ENCODE data around the gene RNASE8. TPM values are rescaled to one million over a fixed set of nuclear protein-coding genes. Genes with fewer than 3 reads are reported as not detected.

The RNASE8 gene
- total RNA-seq, 1 experiment from 2014 or later = not detected

DNA sequence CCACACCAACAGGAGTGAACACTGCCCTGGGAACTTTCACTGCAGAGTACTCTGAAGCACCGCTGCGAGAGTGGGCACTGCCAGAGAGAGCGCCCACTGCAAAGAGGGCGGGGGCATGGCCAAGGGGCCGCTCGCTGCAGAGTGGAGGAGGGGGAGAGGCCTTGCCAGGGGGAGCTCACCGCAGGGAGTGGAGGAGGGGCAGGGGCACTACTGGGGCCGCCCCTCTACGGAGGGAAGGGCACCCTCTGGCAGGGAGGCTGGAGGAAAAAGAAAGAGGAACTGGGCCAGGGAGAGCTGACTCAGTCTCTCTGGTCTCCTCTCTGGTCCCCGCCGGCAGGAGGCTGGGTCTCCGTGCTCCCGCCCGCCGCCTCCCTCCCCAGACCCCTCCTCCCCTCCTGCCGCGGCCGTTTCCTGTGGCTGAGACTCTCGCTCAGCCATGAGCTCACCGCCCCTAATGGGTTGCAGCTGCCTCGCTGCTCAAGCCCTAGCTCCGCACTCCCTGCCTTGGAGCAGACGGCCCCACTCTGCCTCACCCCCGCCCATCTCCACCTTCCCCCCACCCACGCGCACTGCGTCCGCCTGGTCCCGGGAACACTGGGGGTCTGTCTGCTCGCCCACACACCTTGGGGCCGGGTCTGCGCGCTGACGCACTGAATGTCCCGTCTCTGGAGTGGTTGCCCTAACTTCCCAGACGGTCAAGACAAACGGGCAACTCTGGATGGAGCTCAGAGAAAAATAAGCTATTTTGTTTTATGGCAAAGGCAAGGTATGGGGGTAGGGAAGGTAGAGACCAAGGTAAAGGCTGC, 13.8 kb downstream of the RNASE8 start:
- peaks cover 44% of the 10 kb centered on the region for H3K27me3 ChIP-seq (ENCODE audit: low read length)
- H3K4me3 ChIP-seq (ENCODE audit: low read length) = peak overlapping the region; percentile 72
- DNase-seq (peak; percentile 11), ATAC-seq (peak; percentile 5)
- intact Hi-C loops (cut with micrococcal nuclease) = no loop called here
- H4K20me1 ChIP-seq (ENCODE audit: low read length) = no peaks in the 10 kb centered on the region
- peak overlapping the region; percentile 93 for H3K4me2 ChIP-seq (ENCODE audit: low read length)
- CTCF ChIA-PET = interaction anchor here (0.7 kb wide), 1 partner anchor 21 kb away, joined by 3 read pairs; no protein-coding TSS in a partner anchor
- no peaks in the 10 kb centered on the region for H3K9me3 ChIP-seq (ENCODE audit: low read length)
- no peak overlapping the region for H3K9ac ChIP-seq (ENCODE audit: low read length)
- TF ChIP-seq EZH2 (IDR thresholded peaks at IDR 0.05; ENCODE audit: low read length, unreplicated experiment) = no peak
- TF ChIP-seq, protein P1, sequence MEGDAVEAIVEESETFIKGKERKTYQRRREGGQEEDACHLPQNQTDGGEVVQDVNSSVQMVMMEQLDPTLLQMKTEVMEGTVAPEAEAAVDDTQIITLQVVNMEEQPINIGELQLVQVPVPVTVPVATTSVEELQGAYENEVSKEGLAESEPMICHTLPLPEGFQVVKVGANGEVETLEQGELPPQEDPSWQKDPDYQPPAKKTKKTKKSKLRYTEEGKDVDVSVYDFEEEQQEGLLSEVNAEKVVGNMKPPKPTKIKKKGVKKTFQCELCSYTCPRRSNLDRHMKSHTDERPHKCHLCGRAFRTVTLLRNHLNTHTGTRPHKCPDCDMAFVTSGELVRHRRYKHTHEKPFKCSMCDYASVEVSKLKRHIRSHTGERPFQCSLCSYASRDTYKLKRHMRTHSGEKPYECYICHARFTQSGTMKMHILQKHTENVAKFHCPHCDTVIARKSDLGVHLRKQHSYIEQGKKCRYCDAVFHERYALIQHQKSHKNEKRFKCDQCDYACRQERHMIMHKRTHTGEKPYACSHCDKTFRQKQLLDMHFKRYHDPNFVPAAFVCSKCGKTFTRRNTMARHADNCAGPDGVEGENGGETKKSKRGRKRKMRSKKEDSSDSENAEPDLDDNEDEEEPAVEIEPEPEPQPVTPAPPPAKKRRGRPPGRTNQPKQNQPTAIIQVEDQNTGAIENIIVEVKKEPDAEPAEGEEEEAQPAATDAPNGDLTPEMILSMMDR (conservative IDR thresholded peaks at IDR 0.05; ENCODE audit: low read depth, low read length) = no peak
- TF ChIP-seq EZH2phosphoT487 (IDR thresholded peaks at IDR 0.05; ENCODE audit: borderline replicate concordance, low read length) = no peak
- peaks cover 6% of the 10 kb centered on the region; the same call in 1 of the 2 replicates for H3K4me1 ChIP-seq (ENCODE audit: insufficient read depth, low read length)
- no peaks in the 10 kb centered on the region for H3K79me2 ChIP-seq (ENCODE audit: low read length)
- H2AFZ ChIP-seq (ENCODE audit: low read length) = peak overlapping the region; percentile 41; the same call in 1 of the 2 replicates
- BruUV-seq (replicated peaks) = no TSS peak
- no peaks in the 10 kb centered on the region for H3F3A ChIP-seq (ENCODE audit: low read length, unreplicated experiment)
- H3K36me3 ChIP-seq (ENCODE audit: low read depth, low read length) = no peaks in the 10 kb centered on the region
- H3K27ac ChIP-seq (ENCODE audit: low read length) = no peak overlapping the region
- POLR2A ChIA-PET (ENCODE audit: unreplicated experiment) = interaction anchor here (0.6 kb wide), 1 partner anchor 15 kb away, joined by 11 read pairs; no protein-coding TSS in a partner anchor
- no peaks in the 10 kb centered on the region for H3K9me2 ChIP-seq (replicated peaks; ENCODE audit: low read length)

DNA sequence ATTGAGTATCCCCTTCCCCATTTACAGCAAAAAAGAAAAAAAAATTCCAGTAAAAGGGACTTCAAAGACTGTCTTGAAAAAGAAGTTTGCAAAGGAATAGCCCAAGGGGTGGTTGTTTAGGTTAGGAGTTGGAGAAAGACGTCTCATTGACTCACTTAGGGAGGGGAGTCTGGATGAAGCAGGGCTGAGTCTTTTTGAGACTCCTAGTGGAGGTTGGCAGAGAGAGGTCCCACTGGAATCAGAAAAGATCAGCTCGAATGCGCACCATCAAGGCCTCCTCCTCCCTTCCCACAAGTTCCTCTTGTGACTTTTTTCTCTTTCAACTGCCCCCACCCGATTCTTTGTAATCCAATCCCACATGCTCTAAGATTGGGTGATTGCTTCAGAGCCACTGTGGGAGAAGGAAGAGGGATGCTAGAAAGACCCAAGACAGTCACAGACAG, 14.4 kb downstream of the RNASE8 start:
- Histone ChIP-seq H2AFZ (ENCODE audit: low read length) (no peak overlapping the region), H3K27ac (ENCODE audit: low read length) (no peak overlapping the region), H3K4me2 (ENCODE audit: low read length) (peak overlapping the region; percentile 93; the same call in 1 of the 2 replicates), H3F3A (ENCODE audit: low read length, unreplicated experiment) (no peaks in the 10 kb centered on the region), H3K9me3 (ENCODE audit: low read length) (no peaks in the 10 kb centered on the region), H3K9me2 (replicated peaks; ENCODE audit: low read length) (no peaks in the 10 kb centered on the region), H3K4me1 (ENCODE audit: insufficient read depth, low read length) (peaks cover 6% of the 10 kb centered on the region; the same call in 1 of the 2 replicates), H3K9ac (ENCODE audit: low read length) (no peak overlapping the region), H3K27me3 (ENCODE audit: low read length) (peaks cover 43% of the 10 kb centered on the region), H3K4me3 (ENCODE audit: low read length) (0 out of 2 replicates have a peak overlapping the region, but pooled peaks have one; percentile 72), H3K36me3 (ENCODE audit: low read depth, low read length) (no peaks in the 10 kb centered on the region), H4K20me1 (ENCODE audit: low read length) (no peaks in the 10 kb centered on the region), H3K79me2 (ENCODE audit: low read length) (no peaks in the 10 kb centered on the region)
- TF ChIP-seq EZH2 (IDR thresholded peaks at IDR 0.05; ENCODE audit: low read length, unreplicated experiment) (no peak), EZH2phosphoT487 (IDR thresholded peaks at IDR 0.05; ENCODE audit: borderline replicate concordance, low read length) (no peak)
- TF ChIP-seq, protein P1 (conservative IDR thresholded peaks at IDR 0.05; ENCODE audit: low read depth, low read length) = no peak
- no TSS peak for BruUV-seq (replicated peaks)
- no peak for DNase-seq
- ATAC-seq = no peak
- ChIA-PET POLR2A (ENCODE audit: unreplicated experiment) (interaction anchor here (0.6 kb wide), 1 partner anchor 14 kb away, joined by 11 read pairs; no protein-coding TSS in a partner anchor), CTCF (interaction anchor here (0.7 kb wide), 1 partner anchor 20 kb away, joined by 3 read pairs; no protein-coding TSS in a partner anchor)
- intact Hi-C loops (cut with micrococcal nuclease) = no loop called here

All from PC-3 (cell line).